ENCODE results near the gene BACE2.

DNA sequence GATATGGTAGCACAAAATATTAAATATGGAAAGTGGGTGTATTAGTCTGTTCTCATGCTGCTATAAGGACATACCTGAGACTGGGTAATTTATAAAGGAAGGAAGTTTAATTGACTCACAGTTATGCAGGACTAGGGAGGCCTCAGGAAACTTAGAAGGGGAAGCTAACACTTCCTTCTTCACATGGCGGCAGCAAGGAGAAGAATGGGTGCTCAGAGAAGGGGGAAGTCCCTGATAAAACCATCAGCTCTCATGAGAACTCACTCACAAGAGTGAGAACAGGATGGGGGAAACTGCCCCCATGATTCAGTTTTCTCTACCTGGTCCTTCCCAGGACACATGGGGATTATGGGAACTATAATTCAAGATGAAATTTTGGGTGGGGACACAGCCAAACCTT is 15.8 kb upstream of the BACE2 start:
- TF ChIP-seq POLR2A (IDR thresholded peaks at IDR 0.05) = no peak
- TF ChIP-seq, protein P1, sequence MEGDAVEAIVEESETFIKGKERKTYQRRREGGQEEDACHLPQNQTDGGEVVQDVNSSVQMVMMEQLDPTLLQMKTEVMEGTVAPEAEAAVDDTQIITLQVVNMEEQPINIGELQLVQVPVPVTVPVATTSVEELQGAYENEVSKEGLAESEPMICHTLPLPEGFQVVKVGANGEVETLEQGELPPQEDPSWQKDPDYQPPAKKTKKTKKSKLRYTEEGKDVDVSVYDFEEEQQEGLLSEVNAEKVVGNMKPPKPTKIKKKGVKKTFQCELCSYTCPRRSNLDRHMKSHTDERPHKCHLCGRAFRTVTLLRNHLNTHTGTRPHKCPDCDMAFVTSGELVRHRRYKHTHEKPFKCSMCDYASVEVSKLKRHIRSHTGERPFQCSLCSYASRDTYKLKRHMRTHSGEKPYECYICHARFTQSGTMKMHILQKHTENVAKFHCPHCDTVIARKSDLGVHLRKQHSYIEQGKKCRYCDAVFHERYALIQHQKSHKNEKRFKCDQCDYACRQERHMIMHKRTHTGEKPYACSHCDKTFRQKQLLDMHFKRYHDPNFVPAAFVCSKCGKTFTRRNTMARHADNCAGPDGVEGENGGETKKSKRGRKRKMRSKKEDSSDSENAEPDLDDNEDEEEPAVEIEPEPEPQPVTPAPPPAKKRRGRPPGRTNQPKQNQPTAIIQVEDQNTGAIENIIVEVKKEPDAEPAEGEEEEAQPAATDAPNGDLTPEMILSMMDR (IDR thresholded peaks at IDR 0.05) = no peak

Data from thyroid gland (tissue), 4 donors.